ENCODE results near the gene MTG2.

Gene MTG2

DNA sequence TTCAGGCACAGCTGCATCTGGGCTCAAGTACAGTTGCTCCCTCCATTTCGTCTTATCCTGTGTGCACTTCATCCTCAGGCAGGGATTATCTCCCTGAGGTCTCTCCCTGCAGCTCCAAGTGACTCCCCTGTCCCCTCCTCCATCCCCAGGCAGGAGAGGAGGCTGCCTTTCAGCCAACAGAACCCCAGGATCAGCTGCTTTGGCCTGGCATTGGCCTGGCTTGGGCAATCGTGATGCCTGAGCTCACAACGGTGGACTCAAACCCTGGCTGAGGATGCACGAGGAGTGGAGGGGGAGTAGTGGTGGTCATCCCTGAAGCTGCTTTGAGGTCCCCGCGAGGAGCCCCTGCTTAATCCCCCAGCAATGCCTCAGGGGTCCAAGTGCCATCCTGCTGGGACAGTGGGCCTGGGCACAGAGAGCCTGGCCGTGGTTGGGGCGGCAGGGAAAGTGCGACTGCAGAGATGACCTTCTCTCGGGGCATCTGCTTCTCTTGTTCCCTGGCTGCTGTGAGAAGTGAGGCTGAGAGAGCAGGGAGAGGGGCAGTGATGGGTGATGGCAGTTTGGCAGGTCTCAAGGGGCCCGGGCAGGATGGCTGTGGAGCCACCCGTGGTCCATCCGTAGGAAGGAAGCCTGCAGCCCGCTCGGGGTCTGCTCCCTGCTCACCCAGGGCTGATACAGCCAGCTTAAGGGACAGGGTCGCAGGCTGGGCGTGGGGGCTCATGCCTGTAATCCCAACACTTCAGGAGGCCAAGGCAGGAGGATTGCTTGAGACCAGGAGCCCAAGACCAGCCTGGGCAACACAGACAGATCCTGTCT lies 43.2 kb downstream of the MTG2 start:
- TF ChIP-seq, protein P1, sequence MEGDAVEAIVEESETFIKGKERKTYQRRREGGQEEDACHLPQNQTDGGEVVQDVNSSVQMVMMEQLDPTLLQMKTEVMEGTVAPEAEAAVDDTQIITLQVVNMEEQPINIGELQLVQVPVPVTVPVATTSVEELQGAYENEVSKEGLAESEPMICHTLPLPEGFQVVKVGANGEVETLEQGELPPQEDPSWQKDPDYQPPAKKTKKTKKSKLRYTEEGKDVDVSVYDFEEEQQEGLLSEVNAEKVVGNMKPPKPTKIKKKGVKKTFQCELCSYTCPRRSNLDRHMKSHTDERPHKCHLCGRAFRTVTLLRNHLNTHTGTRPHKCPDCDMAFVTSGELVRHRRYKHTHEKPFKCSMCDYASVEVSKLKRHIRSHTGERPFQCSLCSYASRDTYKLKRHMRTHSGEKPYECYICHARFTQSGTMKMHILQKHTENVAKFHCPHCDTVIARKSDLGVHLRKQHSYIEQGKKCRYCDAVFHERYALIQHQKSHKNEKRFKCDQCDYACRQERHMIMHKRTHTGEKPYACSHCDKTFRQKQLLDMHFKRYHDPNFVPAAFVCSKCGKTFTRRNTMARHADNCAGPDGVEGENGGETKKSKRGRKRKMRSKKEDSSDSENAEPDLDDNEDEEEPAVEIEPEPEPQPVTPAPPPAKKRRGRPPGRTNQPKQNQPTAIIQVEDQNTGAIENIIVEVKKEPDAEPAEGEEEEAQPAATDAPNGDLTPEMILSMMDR (IDR thresholded peaks at IDR 0.05; ENCODE audit: insufficient read depth, low read depth, low read length, missing control alignments) = no peak
- no peak for DNase-seq (ENCODE audit: low read depth)
- H3K4me3 ChIP-seq (ENCODE audit: low read length) = no peak overlapping the region

DNA sequence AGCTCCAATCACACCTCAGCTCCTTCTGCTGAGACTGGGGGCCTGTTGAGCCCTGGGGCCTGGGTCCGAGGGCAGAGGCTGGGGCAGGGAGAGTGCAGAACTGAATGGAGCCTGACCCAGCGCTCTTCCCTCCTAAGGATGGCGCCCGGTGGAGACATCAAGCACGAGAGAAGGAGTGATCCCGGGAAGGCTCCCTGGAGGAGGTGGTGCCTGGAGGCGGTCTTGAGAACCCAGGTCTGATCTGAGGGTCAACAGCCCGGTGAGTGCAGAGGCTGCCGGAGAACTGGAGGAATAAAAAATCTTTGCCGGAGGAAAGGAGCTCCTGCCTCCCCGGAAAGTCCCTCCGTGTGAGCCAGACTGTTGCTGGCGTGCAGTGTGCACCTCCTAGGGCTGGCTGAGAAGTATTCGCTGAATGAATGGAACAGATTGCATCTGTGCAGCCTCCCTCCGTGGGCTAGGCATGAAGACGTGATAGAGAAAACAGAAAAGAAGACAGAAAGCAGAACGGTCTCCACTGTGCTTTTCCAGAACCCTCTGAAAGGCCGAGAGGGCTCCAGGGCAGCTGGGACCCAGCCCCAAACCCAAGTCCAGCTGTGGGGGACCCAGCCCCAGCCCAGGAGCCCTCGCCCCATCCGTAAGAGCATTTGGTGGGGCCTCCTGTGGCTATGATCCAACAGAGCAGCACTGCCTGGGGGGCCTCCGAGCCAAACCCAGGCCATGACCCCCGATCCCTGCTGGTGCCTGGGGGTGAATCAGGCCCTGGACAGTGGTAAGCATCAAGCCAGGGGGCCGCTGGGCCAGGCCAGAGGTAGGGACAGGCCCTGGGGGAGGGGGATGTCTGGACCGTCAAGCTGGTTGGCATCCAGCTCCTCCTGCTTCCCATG lies 44.1 kb downstream of the MTG2 start:
- no peak overlapping the region for H3K4me3 ChIP-seq (ENCODE audit: low read length)
- TF ChIP-seq, protein P1 (IDR thresholded peaks at IDR 0.05; ENCODE audit: insufficient read depth, low read depth, low read length, missing control alignments) = no peak
- no peak for DNase-seq (ENCODE audit: low read depth)

DNA sequence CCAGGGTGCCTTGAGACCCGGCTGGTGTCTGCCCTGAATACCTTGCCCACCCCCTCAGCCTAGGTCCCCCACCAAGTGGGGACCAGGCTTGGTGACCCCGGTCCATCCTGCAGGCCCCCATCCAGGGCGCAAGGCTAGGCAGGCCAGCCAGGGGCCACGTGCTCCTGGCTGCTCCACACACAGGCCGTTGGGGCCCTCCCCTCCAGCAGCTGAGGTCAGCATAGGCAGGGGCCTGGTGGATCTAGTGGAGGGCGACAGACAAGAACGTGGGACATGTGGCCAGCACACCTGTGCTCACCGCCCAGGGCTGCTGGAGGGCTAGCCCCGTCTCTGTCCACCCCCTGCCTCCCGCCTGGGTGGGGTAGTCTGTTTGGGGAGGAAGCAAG lies 44.8 kb downstream of the MTG2 start:
- H3K4me3 ChIP-seq (ENCODE audit: low read length) = no peak overlapping the region
- TF ChIP-seq, protein P1 (IDR thresholded peaks at IDR 0.05; ENCODE audit: insufficient read depth, low read depth, low read length, missing control alignments) = no peak
- DNase-seq (ENCODE audit: low read depth) = no peak

DNA sequence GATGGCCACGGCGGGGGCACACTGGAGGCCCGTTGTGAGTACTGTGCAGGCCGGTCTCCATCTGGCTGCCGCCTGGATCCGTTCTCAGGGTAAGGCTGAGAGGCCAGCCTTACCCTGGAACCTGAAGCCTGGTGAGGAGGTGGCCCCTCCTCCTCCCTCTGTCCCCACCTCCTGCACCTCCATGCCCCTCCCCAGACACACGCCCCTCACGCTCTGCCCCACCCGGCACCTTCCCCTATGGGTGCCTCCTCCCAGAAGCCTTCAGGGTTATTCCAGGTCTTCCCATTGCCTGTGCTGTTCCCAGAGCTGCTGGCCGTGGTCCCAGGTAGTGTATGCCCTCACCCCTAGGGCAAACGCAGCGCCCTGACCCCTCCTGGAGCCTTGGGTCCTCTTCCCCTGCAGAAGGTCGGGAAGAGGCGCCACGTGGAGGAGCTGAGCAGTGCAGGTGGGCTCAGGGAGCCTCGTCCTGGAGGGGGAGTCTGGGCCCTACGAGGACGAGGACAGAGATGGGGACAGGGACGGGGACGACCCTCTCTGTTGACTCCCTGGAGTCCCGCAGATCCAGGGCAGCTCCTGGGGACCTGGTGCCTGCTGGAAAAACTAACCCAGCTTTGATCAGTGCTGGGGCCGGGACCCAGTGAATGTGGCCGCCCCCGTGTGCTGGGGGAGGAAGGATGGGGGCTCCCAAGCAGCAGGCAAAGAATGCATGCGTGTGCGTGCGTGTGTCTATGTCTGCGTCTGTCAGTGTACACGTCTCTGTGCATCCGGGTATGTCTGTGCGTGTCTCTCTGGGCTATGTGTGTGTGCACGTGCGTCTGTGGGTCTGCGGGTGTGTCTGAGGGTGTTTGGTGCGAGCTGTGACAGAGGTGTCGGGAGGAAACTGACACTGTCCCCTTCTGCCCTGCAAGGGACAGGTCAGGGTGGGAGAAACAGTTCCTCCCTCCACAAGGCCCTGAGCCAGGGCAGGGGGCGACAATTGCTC lies 45.4 kb downstream of the MTG2 start:
- TF ChIP-seq, protein P1 (IDR thresholded peaks at IDR 0.05; ENCODE audit: insufficient read depth, low read depth, low read length, missing control alignments) = no peak
- DNase-seq (ENCODE audit: low read depth) = peak; percentile 31
- no peak overlapping the region for H3K4me3 ChIP-seq (ENCODE audit: low read length)

DNA sequence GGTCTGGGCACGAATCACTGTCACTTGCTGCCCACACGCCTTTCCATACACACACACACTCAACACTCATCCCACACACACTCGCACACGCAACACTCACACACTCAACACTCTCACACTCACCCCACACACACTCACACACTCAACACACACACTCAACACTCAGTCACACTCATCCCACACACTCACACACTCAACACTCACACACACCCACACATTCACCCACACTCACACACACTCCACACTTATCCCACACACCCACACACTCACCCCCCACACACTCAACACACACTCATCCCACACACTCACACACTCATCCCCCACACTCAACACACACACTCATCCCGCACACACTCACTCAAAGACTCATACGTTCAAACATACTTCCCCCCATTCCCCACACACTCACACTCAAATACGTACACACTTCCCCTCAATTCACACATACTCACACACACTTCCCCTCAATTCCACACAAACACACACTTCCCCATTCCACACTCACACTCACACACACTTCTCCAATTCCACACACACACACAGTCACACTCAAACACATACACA lies 46.2 kb downstream of the MTG2 start:
- TF ChIP-seq, protein P1 (IDR thresholded peaks at IDR 0.05; ENCODE audit: insufficient read depth, low read depth, low read length, missing control alignments) = no peak
- H3K4me3 ChIP-seq (ENCODE audit: low read length) = no peak overlapping the region
- no peak for DNase-seq (ENCODE audit: low read depth)

DNA sequence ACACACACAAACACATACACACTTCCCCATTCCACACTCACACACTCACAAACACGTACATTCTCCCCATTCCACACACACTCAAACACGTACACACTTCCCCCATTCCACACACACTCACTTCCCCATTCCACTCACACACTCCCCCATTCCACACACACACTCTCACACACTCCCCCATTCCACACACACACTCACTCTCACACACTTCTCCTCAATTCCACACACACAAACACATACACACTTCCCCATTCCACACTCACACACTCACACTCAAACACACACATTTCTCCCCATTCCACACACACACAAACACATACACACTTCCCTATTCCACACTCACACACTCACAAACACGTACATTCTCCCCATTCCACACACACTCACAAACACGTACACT lies 46.8 kb downstream of the MTG2 start:
- DNase-seq (ENCODE audit: low read depth) = no peak
- TF ChIP-seq, protein P1 (IDR thresholded peaks at IDR 0.05; ENCODE audit: insufficient read depth, low read depth, low read length, missing control alignments) = no peak
- no peak overlapping the region for H3K4me3 ChIP-seq (ENCODE audit: low read length)

Data from epithelial cell of esophagus (primary cell).